GM19193 (cell line): ENCODE results near the gene MGAM2.

Experiments used
- POLR2A ChIP-seq: IDR thresholded peaks from 4 replicates; pipeline ENCODE4 v1.6.1; 2011; ENCODE audit not compliant: insufficient read depth, insufficient read length; ENCODE audit errors: extremely low read depth

Gene MGAM2

DNA sequence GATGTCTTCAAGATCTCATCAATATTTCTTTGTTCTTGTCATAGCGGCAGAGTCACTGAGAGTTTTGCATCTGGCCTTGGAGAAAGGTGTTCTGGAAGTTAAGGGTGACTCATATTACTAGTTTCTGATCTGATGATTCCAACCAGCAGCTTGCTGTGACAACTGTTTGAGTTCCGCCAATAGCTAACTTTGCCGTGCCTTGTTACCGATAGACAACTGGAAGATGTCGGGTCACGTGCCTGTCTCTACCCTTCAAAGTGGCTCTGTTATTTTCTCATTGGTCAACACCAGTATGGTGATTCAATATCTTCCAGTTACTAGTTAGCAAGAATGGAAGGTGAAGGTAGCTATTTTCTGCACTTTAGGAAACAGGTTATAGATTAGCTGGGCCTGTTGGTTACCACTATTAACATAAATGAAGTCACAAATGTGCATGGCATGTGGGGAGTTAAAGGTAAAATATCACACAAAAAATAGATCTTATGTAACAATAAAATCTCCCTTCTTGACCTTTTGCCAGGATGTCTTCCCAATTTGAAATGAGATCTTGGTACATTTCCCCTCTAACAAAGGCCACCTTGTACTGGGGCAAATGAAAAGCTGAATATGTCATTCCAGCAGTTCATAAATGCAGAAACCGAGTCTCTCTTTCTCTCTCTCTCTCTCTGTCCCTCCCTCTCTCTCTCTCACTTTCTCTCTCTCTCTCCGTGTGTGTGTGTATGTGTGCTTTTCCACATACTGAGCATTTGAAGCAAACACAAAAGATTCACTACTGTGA is 2.6 kb upstream of the MGAM2 start:
- no peak for TF ChIP-seq POLR2A

DNA sequence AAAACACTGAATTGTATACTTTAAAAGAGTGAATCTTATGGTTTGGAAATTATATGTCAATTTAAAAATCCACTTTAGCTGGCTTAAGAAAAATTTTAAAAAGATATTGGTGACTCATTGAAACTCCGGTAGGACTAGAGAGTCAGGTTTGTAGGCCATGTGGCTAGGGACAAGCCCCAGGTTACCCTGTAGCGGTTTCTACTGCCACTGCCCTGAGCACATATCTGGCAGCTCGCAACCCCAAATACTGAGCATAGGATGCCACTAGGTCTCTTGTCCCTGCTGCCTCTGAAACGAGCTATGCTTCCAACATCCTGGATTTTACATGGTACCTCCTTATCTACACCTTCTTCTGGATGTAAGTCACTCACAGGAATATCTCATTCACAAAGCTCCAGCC is 1.4 kb upstream of the MGAM2 start:
- TF ChIP-seq POLR2A = no peak

DNA sequence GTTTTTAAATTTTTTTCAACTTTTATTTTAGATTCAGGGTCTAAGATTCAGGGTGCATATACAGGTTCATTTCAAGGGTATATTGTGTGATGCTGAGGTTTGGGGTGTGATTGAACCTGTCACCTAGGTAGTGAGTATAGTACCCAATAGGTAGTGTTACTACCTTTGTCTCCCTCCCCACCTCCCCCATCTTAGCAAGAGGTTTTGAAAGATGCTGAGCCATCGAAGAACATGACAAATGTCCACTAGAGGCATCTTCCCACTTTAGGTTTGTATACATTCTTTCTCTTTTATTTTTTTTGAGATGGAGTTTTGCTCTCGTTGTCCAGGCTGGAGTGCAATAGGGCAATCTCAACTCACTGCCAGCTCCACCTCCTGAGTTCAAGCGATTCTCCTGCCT is 880 bp upstream of the MGAM2 start:
- no peak for TF ChIP-seq POLR2A

DNA sequence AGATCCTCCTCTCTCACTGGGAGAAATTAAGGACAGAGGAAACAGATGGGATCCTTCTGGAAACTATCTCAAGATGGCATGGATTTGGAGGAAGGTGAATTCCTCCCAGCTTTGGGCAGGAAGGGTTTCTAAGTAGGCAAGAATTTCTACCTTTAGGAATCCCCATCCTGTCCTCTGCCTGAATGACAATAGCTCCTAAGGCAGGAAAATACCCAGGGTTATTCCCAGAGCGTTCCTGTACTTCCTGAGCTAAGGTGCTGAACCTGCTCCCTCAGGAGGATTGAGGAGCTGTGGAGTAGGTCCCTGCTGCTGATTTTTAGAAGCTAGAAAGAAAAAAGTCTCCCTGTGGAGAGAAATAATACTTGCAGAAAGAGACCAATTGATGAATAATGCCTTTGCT is 568 bp downstream of the MGAM2 start:
- TF ChIP-seq POLR2A = no peak

DNA sequence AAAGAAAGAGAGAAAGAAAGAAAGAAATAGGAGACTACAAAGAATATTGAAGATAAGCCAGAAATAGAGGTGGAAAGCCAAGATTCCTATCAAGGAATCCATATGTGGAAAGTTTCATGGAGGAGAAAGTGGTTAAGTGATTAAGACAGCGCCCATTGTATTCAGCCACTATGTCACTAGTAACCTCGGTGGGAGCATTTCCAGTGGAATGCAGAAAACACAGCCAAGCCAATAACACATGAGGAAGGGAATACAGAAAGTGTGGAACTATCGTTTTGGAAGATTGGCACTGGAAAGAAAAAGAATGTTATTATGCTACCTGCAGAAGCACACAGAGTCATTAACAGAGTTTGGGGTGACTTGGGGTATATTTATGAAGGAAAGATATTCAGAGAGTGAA is 2.7 kb downstream of the MGAM2 start:
- TF ChIP-seq POLR2A = no peak

DNA sequence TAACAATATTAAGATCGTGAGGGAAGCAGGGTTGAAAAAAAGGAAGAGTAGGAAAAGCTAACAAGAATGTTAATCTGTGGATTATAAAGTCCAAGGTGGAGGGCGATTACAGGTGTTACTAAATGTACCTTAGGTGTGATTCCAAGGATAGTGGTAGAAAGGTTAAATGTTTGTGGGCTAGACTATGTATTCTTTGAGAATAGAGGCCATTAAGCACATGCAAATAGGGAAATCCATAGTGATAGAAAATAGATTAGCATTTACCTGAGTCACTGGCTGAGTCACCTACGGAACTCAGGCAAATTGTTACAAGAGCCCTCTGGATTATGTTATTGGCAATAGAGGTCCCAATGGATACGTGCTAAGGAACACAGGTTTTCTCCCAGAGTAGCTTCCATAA is 9.0 kb downstream of the MGAM2 start:
- TF ChIP-seq POLR2A = no peak

DNA sequence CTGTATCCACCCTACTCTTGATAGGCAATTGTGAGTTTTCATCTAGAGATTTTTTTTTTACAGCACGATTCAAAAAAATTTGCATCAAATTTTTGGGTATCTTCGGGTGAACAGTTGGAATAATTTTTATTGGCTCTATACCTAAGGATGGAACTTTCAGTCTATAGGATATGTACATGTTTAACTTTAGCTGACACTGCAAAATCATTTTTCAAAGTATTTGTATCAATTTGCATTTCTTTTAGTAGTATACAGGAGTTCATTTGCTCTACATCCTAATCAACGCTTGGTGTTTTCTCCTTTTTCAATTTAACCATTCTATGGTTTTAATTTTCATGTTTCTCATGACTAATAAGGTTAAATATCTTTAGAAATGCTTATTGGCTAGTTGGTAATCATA is 11.7 kb downstream of the MGAM2 start:
- no peak for TF ChIP-seq POLR2A

DNA sequence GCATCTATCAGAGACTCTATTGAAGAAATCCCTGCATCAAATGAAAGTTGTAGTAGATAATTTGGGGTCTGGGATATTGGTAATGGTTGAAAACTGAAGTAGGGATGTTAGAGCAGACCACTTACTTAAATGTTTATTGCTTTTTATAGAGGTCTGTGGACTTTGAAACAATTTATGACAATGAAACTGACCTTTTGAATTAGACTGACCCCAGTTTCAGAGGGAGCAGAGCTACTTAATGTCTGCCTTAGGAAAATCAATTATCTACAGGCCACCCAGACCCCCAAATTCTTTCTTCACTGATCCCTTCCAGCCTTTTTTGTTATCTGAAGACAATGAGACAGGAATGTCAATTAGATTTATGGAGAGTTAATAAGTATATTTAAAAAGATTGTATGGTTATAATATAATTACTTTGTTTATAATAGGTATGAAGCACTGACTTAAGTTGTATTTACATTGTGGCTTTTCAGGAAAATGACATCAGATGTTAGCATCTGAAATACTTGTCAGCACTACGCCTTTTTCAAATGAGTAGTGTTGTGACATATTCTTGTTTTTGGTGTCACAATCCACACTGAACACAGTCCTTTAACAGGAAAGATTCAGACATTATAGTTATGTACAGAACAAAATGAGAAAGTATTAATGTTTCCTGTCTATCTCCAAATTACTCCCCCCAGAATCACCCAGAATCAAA is 13.9 kb downstream of the MGAM2 start:
- TF ChIP-seq POLR2A = no peak

DNA sequence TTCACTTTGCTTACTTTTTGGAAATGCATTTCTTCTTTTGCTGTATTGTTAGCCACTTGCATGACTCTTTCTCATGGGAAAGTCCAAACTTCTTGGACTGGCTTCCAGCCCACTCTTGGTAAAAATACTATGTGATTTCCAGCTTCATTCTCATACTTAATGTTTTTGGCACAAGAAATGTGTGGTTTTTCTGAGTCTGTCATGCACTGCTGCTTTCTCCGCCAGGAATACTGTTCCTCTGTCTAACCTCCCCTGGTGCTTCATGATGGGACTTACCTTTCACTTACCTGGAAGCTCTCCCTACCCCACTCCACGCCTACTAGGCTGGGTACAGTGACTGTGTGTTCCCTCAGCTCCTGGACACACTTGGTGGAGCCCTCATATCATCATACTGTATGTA is 18.7 kb downstream of the MGAM2 start:
- no peak for TF ChIP-seq POLR2A

DNA sequence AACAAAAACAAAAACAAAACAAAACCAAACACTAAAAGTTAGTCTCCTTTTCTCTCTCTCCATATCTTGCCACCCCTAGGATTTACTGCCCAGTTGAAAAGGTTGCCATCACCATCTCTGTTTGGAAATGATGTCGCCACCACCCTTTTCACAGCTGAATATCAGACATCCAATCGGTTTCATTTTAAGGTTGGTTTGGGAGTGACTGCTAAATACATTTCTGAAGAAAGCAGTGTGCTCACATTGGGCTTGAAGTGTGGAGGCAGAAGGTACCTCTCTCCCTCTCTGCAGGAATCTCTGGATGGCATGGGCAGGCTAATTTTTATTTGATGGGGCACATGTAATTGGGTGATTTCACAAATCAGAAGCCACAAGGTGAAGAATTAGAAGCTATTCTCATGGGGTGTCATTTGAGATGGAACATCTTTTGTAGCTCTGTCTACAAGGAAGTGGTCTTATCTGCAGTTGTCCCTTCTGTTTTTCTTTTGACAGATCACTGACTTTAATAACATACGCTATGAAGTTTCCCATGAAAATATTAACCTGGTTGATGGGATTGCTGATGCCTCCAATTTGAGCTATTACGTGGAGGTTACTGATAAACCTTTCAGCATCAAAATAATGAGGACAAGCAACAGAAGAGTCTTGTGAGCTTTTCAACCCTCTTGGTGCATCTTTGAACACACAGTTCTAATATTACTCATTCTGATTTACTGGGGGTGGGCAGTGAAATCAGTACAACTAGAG is 20.1 kb downstream of the MGAM2 start:
- no peak for TF ChIP-seq POLR2A

DNA sequence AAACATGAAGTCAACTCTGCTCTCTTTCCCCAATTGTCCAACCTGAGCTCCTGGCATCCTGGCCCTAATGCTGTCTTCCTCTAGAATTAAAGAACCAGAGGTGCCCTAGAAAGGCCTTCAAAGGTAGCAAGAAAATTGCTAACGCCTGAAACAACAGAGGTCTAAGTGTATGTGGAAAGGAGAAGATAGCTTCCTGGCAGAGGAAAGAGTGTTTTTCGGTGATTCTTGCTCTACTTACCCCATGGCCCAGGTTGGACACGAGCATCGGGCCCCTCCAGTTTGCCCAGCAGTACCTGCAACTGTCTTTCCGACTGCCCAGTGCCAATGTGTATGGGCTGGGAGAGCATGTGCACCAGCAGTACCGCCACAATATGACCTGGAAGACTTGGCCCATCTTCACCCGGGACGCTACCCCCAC is 22.2 kb downstream of the MGAM2 start:
- TF ChIP-seq POLR2A = no peak

DNA sequence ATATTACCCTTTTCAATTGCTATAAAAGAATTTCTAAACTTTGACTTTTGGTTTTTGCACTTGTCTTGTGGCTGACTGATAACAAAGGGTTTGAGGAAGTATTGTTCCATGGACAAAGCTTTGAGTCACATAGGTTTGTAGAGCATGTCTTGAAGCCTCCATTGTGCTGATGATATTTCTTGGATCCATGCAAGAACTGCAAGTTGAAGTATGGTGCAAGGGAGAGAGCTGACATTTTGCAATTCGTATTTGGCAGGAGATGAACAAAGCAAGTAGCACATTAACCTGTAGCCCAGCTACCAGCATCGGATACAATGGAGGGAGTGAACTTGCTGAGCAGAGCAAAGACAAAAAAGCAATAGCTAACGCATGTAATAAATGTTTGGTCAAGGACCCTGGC is 23.4 kb downstream of the MGAM2 start:
- no peak for TF ChIP-seq POLR2A

DNA sequence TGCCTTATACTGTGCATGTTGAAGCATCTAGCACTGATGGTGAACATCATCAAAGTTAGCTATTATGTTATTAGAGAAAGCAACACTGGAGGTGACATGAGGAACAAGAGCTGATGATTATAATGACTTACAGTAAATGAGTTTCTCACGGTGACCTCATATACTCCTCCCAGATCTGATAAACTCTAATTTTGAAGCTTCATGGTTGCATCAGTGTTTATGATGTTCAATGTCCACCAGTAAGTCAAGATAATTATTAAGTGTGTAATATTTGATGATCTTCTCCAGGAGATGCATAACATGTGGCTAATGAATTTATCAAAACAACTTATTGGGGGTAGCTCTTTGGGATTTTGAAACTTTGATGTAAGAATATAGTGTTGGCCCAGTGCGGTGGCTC is 27.5 kb downstream of the MGAM2 start:
- TF ChIP-seq POLR2A = no peak

DNA sequence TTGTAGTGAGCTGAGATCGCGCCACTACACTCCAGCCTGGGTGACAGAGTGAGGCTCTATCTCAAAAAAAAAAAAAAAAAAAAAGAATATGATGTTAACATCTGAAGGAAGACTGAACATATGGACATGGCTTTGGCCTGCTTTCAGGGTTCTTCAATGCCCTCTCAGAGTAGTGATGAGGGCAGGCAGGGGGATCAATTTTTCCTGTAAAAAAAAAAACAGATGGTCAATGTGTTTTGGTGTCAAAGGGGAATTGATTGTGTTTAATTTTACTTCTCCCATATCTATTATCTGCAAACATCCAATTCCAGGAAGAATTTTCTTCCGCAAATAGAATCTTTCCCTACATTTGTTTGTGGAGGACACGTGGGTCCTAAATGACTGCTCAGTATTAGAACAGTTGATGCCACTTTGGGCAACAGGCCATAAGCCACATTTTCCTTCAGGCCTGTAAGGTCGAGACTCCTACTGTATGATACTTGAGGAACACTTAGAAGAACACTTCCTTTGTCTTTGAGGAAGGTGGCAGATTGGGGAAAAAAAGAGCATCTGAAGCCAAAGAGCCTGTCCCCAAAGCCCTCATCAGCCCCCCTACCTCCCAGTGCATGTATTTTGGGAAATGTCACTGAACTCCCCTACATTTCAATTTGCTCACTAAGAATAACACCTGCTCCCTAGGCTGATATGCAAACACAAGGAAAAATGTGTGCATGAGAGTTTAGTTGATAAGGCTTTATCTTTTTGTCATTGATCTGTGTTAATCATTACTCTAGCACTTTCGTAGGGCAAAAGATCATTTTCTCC is 28.3 kb downstream of the MGAM2 start:
- TF ChIP-seq POLR2A = no peak
